ENCODE data around the gene STIP1. TPM values are rescaled to one million over a fixed set of nuclear protein-coding genes. Genes with fewer than 3 reads are reported as not detected.
A peak's percentile ranks its signal among the peaks of the same experiment; 100 is the strongest.

STIP1 gene
- total and polyA plus RNA-seq, 9 of the 15 experiments (the other 6 are each of a cell fraction or from before 2014, with no cell fraction given), result 58.1 to 465 (median 346) TPM

GRCh38 chr11:64185175-64185692, 737 bp upstream of the STIP1 start (continued):
- no peak for TF ChIP-seq HINFP (tag; conservative IDR thresholded peaks at IDR 0.05; ENCODE audit: low read depth)
- peak; percentile 78 for TF ChIP-seq GABPB1 (CRISPR knock-in tag; IDR thresholded peaks at IDR 0.05)
- peak; percentile 58; the same call in 1 of the 2 replicates for TF ChIP-seq DMBX1 (CRISPR knock-in tag; IDR thresholded peaks at IDR 0.05; ENCODE audit: borderline replicate concordance)
- no peak for TF ChIP-seq ZC3H8 (IDR thresholded peaks at IDR 0.05)
- TF ChIP-seq SIRT6 (IDR thresholded peaks at IDR 0.05; ENCODE audit: low read depth, low read length), result no peak
- TF ChIP-seq ZNF695 (CRISPR knock-in tag; IDR thresholded peaks at IDR 0.05), result no peak; the same call in 1 of the 2 replicates
- TF ChIP-seq ETV6 (IDR thresholded peaks at IDR 0.05; ENCODE audit: borderline replicate concordance in 1 of 2, low read depth in 2 of 2, low read length in 1 of 2), result no peak
- TF ChIP-seq ETV6 (CRISPR knock-in tag; IDR thresholded peaks at IDR 0.05; ENCODE audit: borderline replicate concordance), result no peak
- 0 out of 2 replicates have a peak, but pooled peaks have one; percentile 17 for TF ChIP-seq ZNF23 (CRISPR knock-in tag; IDR thresholded peaks at IDR 0.05)
- TF ChIP-seq CBX5 (IDR thresholded peaks at IDR 0.05; ENCODE audit: borderline replicate concordance, low read depth), result no peak
- peak; percentile 66 to 95; a peak in 3 of 4 replicates for TF ChIP-seq NONO (IDR thresholded peaks at IDR 0.05; ENCODE audit: low read depth in 2 of 2, low read length in 1 of 2)
- peak; percentile 12; the same call in 1 of the 2 replicates for TF ChIP-seq THRB (CRISPR knock-in tag; conservative IDR thresholded peaks at IDR 0.05)
- no peak for TF ChIP-seq PREB (CRISPR knock-in tag; IDR thresholded peaks at IDR 0.05)
- no peak for TF ChIP-seq NR2C1 (IDR thresholded peaks at IDR 0.05)
- TF ChIP-seq NR2C1 (tag; IDR thresholded peaks at IDR 0.05), result no peak
- 0 out of 2 replicates have a peak, but pooled peaks have one; percentile 35 for TF ChIP-seq ZNF165 (CRISPR knock-in tag; IDR thresholded peaks at IDR 0.05; ENCODE audit: borderline replicate concordance)
- TF ChIP-seq, protein P1, sequence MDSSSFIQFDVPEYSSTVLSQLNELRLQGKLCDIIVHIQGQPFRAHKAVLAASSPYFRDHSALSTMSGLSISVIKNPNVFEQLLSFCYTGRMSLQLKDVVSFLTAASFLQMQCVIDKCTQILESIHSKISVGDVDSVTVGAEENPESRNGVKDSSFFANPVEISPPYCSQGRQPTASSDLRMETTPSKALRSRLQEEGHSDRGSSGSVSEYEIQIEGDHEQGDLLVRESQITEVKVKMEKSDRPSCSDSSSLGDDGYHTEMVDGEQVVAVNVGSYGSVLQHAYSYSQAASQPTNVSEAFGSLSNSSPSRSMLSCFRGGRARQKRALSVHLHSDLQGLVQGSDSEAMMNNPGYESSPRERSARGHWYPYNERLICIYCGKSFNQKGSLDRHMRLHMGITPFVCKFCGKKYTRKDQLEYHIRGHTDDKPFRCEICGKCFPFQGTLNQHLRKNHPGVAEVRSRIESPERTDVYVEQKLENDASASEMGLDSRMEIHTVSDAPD (CRISPR knock-in tag; IDR thresholded peaks at IDR 0.05), result no peak
- TF ChIP-seq ARHGAP35 (IDR thresholded peaks at IDR 0.05; ENCODE audit: partially characterized antibody), result no peak
- TF ChIP-seq CEBPG (CRISPR knock-in tag; IDR thresholded peaks at IDR 0.05), result no peak
- TF ChIP-seq CEBPG (tag; conservative IDR thresholded peaks at IDR 0.05 in 1 of 2, IDR thresholded peaks at IDR 0.05 in 1 of 2), result no peak
- TF ChIP-seq TRIM28 (IDR thresholded peaks at IDR 0.05), result no peak
- TF ChIP-seq MTA2 (IDR thresholded peaks at IDR 0.05; ENCODE audit: low read depth), result no peak
- no peak for TF ChIP-seq TCF15 (CRISPR knock-in tag; IDR thresholded peaks at IDR 0.05)
- TF ChIP-seq JUN (IDR thresholded peaks at IDR 0.05; ENCODE audit: borderline replicate concordance, low read depth, low read length), result no peak
- no peak for TF ChIP-seq JUN (CRISPR knock-in tag; IDR thresholded peaks at IDR 0.05; ENCODE audit: borderline replicate concordance)
